ENCODE data around the gene C20orf96.
"Not testable (repeated sequence)": the region's sequence is repeated elsewhere in the genome, so short reads cannot be mapped to it uniquely, and the experiment has no call there.

C20orf96 gene

DNA sequence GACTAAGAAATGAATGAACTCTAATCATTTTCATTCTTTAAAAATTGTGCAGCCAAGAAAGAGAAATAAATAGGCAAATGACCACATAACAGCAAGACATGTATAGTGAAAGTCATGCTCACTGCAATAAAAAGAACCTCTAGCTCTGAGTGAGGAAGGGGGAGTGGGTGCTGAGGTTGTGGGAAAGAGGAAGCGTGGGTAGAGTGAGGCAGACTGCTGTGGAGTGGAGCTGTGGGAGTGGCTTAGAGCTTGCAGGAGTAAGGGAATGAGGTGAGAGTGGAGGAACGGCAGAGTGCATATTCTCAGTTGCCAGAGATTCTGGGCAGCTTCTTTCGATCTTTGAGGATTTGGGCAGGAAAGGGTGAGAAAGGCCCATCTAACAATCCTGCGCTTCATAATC lies 53.1 kb downstream of the C20orf96 start:
- Histone ChIP-seq H3K27ac (no peak overlapping the region), H3K4me3 (no peak overlapping the region), H3K36me3 (no peaks in the 10 kb centered on the region), H3K9me3 (no peaks in the 10 kb centered on the region), H3K27me3 (peaks cover 0 to 4% of the 10 kb centered on the region in 2 donors), H3K4me1 (no peaks in the 10 kb centered on the region)
- TF ChIP-seq, protein P1, sequence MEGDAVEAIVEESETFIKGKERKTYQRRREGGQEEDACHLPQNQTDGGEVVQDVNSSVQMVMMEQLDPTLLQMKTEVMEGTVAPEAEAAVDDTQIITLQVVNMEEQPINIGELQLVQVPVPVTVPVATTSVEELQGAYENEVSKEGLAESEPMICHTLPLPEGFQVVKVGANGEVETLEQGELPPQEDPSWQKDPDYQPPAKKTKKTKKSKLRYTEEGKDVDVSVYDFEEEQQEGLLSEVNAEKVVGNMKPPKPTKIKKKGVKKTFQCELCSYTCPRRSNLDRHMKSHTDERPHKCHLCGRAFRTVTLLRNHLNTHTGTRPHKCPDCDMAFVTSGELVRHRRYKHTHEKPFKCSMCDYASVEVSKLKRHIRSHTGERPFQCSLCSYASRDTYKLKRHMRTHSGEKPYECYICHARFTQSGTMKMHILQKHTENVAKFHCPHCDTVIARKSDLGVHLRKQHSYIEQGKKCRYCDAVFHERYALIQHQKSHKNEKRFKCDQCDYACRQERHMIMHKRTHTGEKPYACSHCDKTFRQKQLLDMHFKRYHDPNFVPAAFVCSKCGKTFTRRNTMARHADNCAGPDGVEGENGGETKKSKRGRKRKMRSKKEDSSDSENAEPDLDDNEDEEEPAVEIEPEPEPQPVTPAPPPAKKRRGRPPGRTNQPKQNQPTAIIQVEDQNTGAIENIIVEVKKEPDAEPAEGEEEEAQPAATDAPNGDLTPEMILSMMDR (IDR thresholded peaks at IDR 0.05) = no peak
- intact Hi-C loops (cut with DNase I; ENCODE audit: low total_unique reads) = no loop called here
- no peak for DNase-seq

DNA sequence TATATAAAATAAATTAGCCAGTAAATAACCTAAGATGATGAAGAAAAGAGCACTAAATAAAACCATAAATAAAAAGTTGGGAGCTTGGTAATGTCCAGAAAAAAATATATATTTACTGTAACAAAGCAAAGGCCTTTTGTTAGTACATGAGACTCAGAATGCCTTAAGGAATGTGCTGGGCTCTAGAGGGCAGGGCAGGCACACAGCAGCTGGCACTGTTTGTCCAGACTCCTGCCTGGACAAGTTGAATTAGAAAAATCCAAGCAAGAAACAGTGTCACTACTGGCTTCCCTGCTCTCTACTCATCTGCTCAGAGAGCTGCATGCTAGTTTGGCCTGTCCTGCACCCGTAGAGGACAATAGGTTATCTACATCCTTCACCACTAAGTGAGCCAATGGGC lies 54.7 kb downstream of the C20orf96 start:
- H3K27ac ChIP-seq = no peak overlapping the region
- H3K4me3 ChIP-seq = no peak overlapping the region
- no peaks in the 10 kb centered on the region for H3K36me3 ChIP-seq
- TF ChIP-seq, protein P1 (IDR thresholded peaks at IDR 0.05) = no peak
- peaks cover 0 to 4% of the 10 kb centered on the region in 2 donors for H3K27me3 ChIP-seq
- intact Hi-C loops (cut with DNase I; ENCODE audit: low total_unique reads) = no loop called here
- no peaks in the 10 kb centered on the region for H3K9me3 ChIP-seq
- H3K4me1 ChIP-seq = no peaks in the 10 kb centered on the region
- DNase-seq = no peak

DNA sequence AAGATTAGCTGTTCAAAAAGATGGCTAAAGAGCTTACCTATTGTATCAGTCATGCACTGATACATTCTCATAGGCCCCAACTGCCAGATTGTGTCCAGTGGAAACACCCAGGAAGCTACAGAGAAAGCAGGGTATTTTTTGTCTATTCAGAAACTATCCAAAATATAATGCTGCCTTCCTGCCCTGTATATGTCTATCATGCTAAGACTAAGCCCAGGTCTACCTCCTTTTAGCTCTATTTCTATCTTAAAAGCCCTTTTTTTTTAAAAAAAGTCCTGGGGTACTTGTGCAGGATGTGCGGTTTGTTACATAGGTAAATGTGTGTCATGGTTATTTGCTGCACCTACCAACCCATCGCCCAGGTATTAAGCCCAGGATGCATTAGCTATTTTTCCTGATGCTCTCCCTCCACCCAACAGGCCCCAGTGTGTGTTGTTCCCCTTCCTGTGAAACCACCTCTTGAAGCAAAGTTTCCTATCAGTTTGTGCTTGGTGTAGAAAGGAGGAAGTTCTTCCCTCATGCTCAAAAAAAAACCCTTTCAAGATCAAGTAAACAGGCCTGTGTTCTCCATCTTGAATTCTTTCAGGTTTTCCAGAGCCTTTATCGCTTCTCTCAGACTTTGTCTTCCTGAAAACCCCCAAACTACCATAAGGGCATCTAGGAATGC lies 63.0 kb downstream of the C20orf96 start:
- H3K4me3 ChIP-seq = no peak overlapping the region
- H3K27ac ChIP-seq = no peak overlapping the region
- H3K9me3 ChIP-seq = no peaks in the 10 kb centered on the region
- H3K4me1 ChIP-seq = no peaks in the 10 kb centered on the region
- H3K36me3 ChIP-seq = no peaks in the 10 kb centered on the region
- peaks cover 0 to 5% of the 10 kb centered on the region in 2 donors for H3K27me3 ChIP-seq
- TF ChIP-seq, protein P1 (IDR thresholded peaks at IDR 0.05) = no peak
- intact Hi-C loops (cut with DNase I; ENCODE audit: low total_unique reads) = no loop called here
- DNase-seq = no peak

DNA sequence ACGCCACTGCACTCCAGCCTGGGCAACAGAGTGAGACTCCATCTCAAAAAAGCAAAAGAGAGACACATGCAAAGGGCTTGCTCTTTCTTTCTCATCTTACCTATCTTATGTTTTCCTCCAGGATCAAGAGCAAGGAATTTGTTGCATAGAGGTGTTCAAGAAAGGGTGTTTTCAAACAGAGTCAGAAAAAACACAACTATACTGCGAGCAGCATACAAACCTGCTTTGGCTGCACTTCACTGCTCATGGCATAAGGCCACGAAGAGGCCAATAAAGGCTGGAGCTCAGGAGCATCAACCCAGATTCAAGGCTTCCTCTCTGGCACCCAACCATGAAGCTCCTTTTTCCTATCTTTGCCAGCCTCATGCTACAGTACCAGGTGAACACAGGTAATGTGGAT lies 63.6 kb downstream of the C20orf96 start, which contains the start of gene DEFB129:
DEFB129 (plus strand) TSS at position 301 of the 400 bp plus-strand sequence; CDS start at position 332, 31 bp downstream.
- H3K27ac ChIP-seq = no peak within 1 kb of the TSS
- TF ChIP-seq, protein P1 (IDR thresholded peaks at IDR 0.05) = no peak

DNA sequence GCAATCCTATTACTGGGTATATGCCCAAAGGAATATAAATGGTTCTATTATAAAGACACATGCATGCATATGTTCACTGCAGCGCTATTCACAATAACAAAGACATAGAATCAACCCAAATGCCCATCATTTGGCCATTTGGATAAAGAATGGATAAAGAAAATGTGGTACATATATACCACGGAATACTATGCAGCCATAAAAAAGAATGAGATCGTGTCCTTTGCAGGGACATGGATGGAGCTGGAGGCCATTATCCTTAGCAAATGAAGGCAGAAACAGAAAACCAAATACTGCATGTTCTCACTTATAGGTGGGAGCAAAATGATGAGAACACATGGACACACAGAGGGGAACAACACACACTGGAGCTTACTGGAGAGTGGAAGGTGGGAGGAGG lies 64.7 kb downstream of the C20orf96 start:
- intact Hi-C loops (cut with DNase I; ENCODE audit: low total_unique reads); H3K27me3 ChIP-seq; H3K4me3 ChIP-seq; H3K4me1 ChIP-seq; H3K9me3 ChIP-seq; H3K27ac ChIP-seq; DNase-seq; H3K36me3 ChIP-seq: not testable (repeated sequence)

More for the DNA sequence above, 63.6 kb downstream of the C20orf96 start, which contains the start of gene DEFB129:
- no peaks in the 10 kb centered on the region for H3K36me3 ChIP-seq
- no peaks in the 10 kb centered on the region for H3K4me1 ChIP-seq
- no peaks in the 10 kb centered on the region for H3K9me3 ChIP-seq
- no peak for DNase-seq
- no peak within 1 kb of the TSS for H3K4me3 ChIP-seq
- intact Hi-C loops (cut with DNase I; ENCODE audit: low total_unique reads) = no loop called here
- H3K27me3 ChIP-seq = peaks cover 0 to 5% of the 10 kb centered on the region in 2 donors

DNA sequence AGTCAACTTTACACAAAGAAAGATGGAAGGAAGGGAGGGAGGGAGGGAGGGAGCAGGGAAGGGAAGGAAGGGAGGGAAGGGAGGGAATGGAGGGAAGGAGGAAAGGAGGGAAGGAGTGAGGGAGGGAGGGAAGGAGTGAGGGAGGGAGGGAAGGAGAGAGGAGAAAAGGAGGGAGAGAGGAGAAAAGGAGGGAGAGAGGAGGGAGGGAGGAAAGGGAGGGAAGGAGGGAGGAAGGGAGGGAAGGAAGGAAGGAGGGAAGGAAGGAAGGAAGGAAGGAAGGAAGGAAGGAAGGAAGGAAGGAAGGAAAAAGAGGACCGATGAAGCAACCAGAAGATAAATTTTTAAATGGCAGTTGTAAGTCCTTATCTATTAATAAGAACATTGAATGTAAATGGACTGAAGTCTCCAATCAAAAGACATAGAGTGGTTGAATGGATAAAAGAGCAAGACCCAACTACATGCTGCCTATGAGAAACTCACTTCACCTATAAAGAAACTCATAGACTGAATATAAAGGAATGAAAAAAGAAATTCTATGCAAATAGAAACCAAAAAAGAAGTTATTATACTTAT lies 69.2 kb downstream of the C20orf96 start:
- Histone ChIP-seq H3K9me3 (no peaks in the 10 kb centered on the region), H3K4me3 (no peak overlapping the region), H3K4me1 (no peaks in the 10 kb centered on the region), H3K36me3 (no peaks in the 10 kb centered on the region), H3K27me3 (peaks cover 0 to 9% of the 10 kb centered on the region in 2 donors), H3K27ac (no peak overlapping the region)
- intact Hi-C loops (cut with DNase I; ENCODE audit: low total_unique reads) = no loop called here
- TF ChIP-seq, protein P1 (IDR thresholded peaks at IDR 0.05) = no peak
- DNase-seq = no peak
